GM12878 (cell line): ENCODE measurements around the gene TGFB1. TPM values are rescaled to one million over a fixed set of nuclear protein-coding genes. Genes with fewer than 3 reads are reported as not detected.

ENCODE experiments used
- ATAC-seq: fragments of 200-7000 bp; cut with Tn5 transposase; 3 replicates; pipeline ENCODE4 v1.9.1; 2020; ENCODE audit warnings: mild to moderate bottlenecking, moderate library complexity
- BruUV-seq: library from RNA; stranded (reverse); fragments of 400-500 nt; replicated peaks from 2 replicates; lab custom pipeline; 2021; lab: Mats Ljungman, UMichigan
- CTCF ChIA-PET: fragments of 300-600 bp; sonication (Branson Sonifier 250); formaldehyde crosslinking; extraction: SDS; loops from one replicate; lab custom pipeline; 2021; ENCODE audit warnings: inconsistent platforms; lab: Yijun Ruan, JAX
- POLR2A ChIA-PET: fragments of 350-600 bp; formaldehyde crosslinking; extraction: SDS; loops from one replicate; lab custom pipeline; 2021; ENCODE audit warnings: inconsistent platforms; lab: Charles Lee
- RAD21 ChIA-PET: fragments of 300-600 bp; sonication (Branson Sonifier 250); formaldehyde crosslinking; loops from one replicate; lab custom pipeline; 2023; ENCODE audit warnings: antibody characterized with exemption; ENCODE audit not compliant: unreplicated experiment; lab: Charles Lee
- SMC1A ChIA-PET: fragments of 300-600 bp; sonication (Branson Sonifier 250); formaldehyde crosslinking; loops from one replicate; lab custom pipeline; 2023; ENCODE audit not compliant: unreplicated experiment, uncharacterized antibody; lab: Charles Lee
- DNase-seq: peaks from one replicate; pipeline ENCODE4 v3.0.0-alpha.2; 2011; ENCODE audit warnings: low read depth, low spot score
- FAIRE-seq: peaks from 3 replicates; lab custom pipeline; 2011; peaks lifted over from hg19 to GRCh38; lab: Jason Lieb, UNC
- H2AFZ ChIP-seq: 2 replicates; pipeline ENCODE4 v1.6.0; 2011; ENCODE audit warnings: low read depth, low read length, control low read depth; ENCODE audit not compliant: control insufficient read depth
- H3K27ac ChIP-seq: 2 replicates; pipeline ENCODE4 v1.5.1; 2011; ENCODE audit warnings: control low read depth; ENCODE audit not compliant: control insufficient read depth, insufficient read depth
- H3K27me3 ChIP-seq, 2 experiments: replicated peaks in 1 of 2; 2 replicates each; pipeline versions ENCODE4 v1.6.0 to v1.6.1; 2011; ENCODE audit warnings: low read length in 1 of 2; ENCODE audit not compliant: control insufficient read depth in 2 of 2, insufficient read depth in 2 of 2
- H3K36me3 ChIP-seq, 2 experiments: 2 replicates each; pipeline ENCODE4 v1.5.1; 2011; ENCODE audit warnings: low read length in 1 of 2; ENCODE audit not compliant: control insufficient read depth in 2 of 2, insufficient read depth in 2 of 2
- H3K4me1 ChIP-seq: 2 replicates; pipeline ENCODE4 v1.6.1; 2011; ENCODE audit warnings: mild to moderate bottlenecking, low read length, moderate library complexity, mixed read lengths; ENCODE audit not compliant: control insufficient read depth, insufficient read depth
- H3K4me2 ChIP-seq: 2 replicates; pipeline ENCODE4 v1.6.0; 2011; ENCODE audit warnings: control low read depth; ENCODE audit not compliant: control insufficient read depth, insufficient read depth
- H3K4me3 ChIP-seq: fragments of 200-600 bp; sonication (generic); 2 replicates; pipeline ENCODE4 v1.5.1; 2016
- H3K79me2 ChIP-seq: 2 replicates; pipeline ENCODE4 v1.6.0; 2011; ENCODE audit warnings: low read length; ENCODE audit not compliant: control insufficient read depth, insufficient read depth
- H3K9ac ChIP-seq: 2 replicates; pipeline ENCODE4 v1.8.0; 2011; ENCODE audit warnings: low read length, control low read depth, mixed read lengths; ENCODE audit not compliant: control insufficient read depth, insufficient read depth
- H3K9me3 ChIP-seq: replicated peaks from 3 replicates; pipeline ENCODE4 v1.5.1; 2011; ENCODE audit warnings: mild to moderate bottlenecking, low read length; ENCODE audit not compliant: control insufficient read depth, insufficient read depth
- H4K20me1 ChIP-seq: 2 replicates; pipeline ENCODE4 v1.6.0; 2011; ENCODE audit not compliant: control insufficient read depth, insufficient read depth
- ATF7 ChIP-seq: fragments of 450-650 bp; IDR thresholded peaks from 2 replicates; pipeline ENCODE4 v1.6.1; 2016; ENCODE audit warnings: low read depth, mild to moderate bottlenecking
- CREM ChIP-seq: IDR thresholded peaks from 2 replicates; pipeline ENCODE4 v1.6.1; 2014; ENCODE audit warnings: antibody characterized with exemption, low read depth
- ETV6 ChIP-seq, 2 experiments: fragments of 450-650 bp in 1 of 2; IDR thresholded peaks in 1 of 2; conservative IDR thresholded peaks in 1 of 2; 2 replicates each; pipeline ENCODE4 v1.6.1; 2014; ENCODE audit warnings: antibody characterized with exemption in 1 of 2, borderline replicate concordance in 1 of 2, low read depth in 1 of 2, mild to moderate bottlenecking in 1 of 2, moderate library complexity in 1 of 2
- FOXM1 ChIP-seq: IDR thresholded peaks from 2 replicates; pipeline ENCODE4 v1.6.1; 2012; ENCODE audit warnings: low read depth, mild to moderate bottlenecking, inconsistent platforms, low read length, moderate library complexity
- IKZF1 ChIP-seq: fragments of 450-650 bp; conservative IDR thresholded peaks from 2 replicates; pipeline ENCODE4 v1.6.1; 2017; ENCODE audit warnings: antibody characterized with exemption, mild to moderate bottlenecking
- MYC ChIP-seq: IDR thresholded peaks from 2 replicates; pipeline ENCODE4 v1.6.1; 2011; ENCODE audit warnings: mild to moderate bottlenecking, low read length, moderate library complexity, inconsistent platforms; ENCODE audit not compliant: insufficient read depth, insufficient replicate concordance, insufficient read length, severe bottlenecking
- RUNX3 ChIP-seq: IDR thresholded peaks from 2 replicates; pipeline ENCODE4 v1.6.1; 2012; ENCODE audit warnings: low read length, inconsistent platforms
- SIX5 ChIP-seq: IDR thresholded peaks from 2 replicates; pipeline ENCODE4 v1.6.1; 2011; ENCODE audit warnings: mild to moderate bottlenecking, low read depth, low read length, moderate library complexity; ENCODE audit not compliant: severe bottlenecking
- SREBF1 ChIP-seq: IDR thresholded peaks from 2 replicates; pipeline ENCODE4 v1.6.1; 2012; ENCODE audit warnings: mild to moderate bottlenecking, low read length
- STAT1 ChIP-seq: fragments of 450-650 bp; conservative IDR thresholded peaks from 2 replicates; pipeline ENCODE4 v1.6.1; 2014; ENCODE audit warnings: antibody characterized with exemption, mild to moderate bottlenecking
- TAF1 ChIP-seq: IDR thresholded peaks from 2 replicates; pipeline ENCODE4 v1.6.1; 2011; ENCODE audit warnings: mild to moderate bottlenecking, low read depth, low read length, borderline replicate concordance
- ZBTB33 ChIP-seq: fragments of 450-650 bp; IDR thresholded peaks from 2 replicates; pipeline ENCODE4 v1.6.1; 2017; ENCODE audit warnings: mild to moderate bottlenecking
- ZNF384 ChIP-seq: IDR thresholded peaks from 2 replicates; pipeline ENCODE4 v1.6.1; 2012; ENCODE audit warnings: low read depth, mild to moderate bottlenecking, low read length, improper control_type of control experiment, borderline replicate concordance
- WGBS: methylation state at CpG from one replicate; pipeline ENCODE4 v1.1.6; 2016; ENCODE audit warnings: low lambda C conversion rate; ENCODE audit not compliant: insufficient replicate concordance, insufficient coverage; ENCODE audit errors: missing lambda C conversion rate; 5-methylcytosine and 5-hydroxymethylcytosine counted together
- in situ Hi-C: fragments of 300-500 bp; cut with MboI; formaldehyde crosslinking; loops from 9 replicates; pipeline ENCODE4 v1.14.3; 2018; ENCODE audit warnings: mixed read lengths
- intact Hi-C: fragments of 100-400 bp; cut with micrococcal nuclease; formaldehyde crosslinking; loops from one replicate; pipeline ENCODE4 v1.14.2; 2022; ENCODE audit not compliant: unreplicated experiment
- polyA plus RNA-seq, 11 experiments: library from polyadenylated mRNA; depleted of rRNA in 4 of 11; unstranded in 6 of 11; stranded (reverse) in 5 of 11; fragments of >200 nt; fragmentation: Nextera tagmentation in 4 of 11; fragmentation: Illumina TruSeq in 1 of 11; extraction: Ambion mirVana in 4 of 11; extraction: Trizol in 1 of 11; gene quantifications; 1 replicate in 1 of 11; 2 replicates in 10 of 11; pipeline versions ENCODE4 v1.2.1 to v1.2.3, GENCODE V29; 2011 to 2016; ENCODE audit warnings: inconsistent platforms in 2 of 11, missing spikeins in 2 of 11, low read depth in 1 of 11
- total RNA-seq, 4 experiments: library from RNA; depleted of rRNA in 3 of 4; stranded (reverse); fragments of >200 nt in 3 of 4; fragmentation: Illumina TruSeq in 1 of 4; extraction: Trizol in 1 of 4; gene quantifications; 2 replicates each; pipeline versions ENCODE4 v1.2.1 to v1.2.3, GENCODE V29; 2013 to 2021
- TF ChIP-seq, protein P1 (sequence below): IDR thresholded peaks from 2 replicates; pipeline ENCODE4 v1.6.1; 2011; ENCODE audit warnings: borderline replicate concordance, low read depth, mild to moderate bottlenecking, moderate library complexity, low read length; ENCODE audit not compliant: insufficient read depth, poor library complexity, severe bottlenecking
- TF ChIP-seq, protein P2 (sequence below): fragments of 450-650 bp; IDR thresholded peaks from 2 replicates; pipeline ENCODE4 v1.6.1; 2017; ENCODE audit warnings: mild to moderate bottlenecking, low read depth, inconsistent platforms; ENCODE audit not compliant: poor library complexity, severe bottlenecking
- TF ChIP-seq, protein P3 (sequence below): IDR thresholded peaks from 2 replicates; pipeline ENCODE4 v1.6.1; 2011; ENCODE audit warnings: mild to moderate bottlenecking, low read depth, low read length, moderate library complexity; ENCODE audit not compliant: insufficient replicate concordance

Gene TGFB1
- total and polyA plus RNA-seq, 10 of the 15 experiments (the other 5 are each of a cell fraction or from before 2014, with no cell fraction given): 0.23 to 120 (median 10.9) TPM

DNA sequence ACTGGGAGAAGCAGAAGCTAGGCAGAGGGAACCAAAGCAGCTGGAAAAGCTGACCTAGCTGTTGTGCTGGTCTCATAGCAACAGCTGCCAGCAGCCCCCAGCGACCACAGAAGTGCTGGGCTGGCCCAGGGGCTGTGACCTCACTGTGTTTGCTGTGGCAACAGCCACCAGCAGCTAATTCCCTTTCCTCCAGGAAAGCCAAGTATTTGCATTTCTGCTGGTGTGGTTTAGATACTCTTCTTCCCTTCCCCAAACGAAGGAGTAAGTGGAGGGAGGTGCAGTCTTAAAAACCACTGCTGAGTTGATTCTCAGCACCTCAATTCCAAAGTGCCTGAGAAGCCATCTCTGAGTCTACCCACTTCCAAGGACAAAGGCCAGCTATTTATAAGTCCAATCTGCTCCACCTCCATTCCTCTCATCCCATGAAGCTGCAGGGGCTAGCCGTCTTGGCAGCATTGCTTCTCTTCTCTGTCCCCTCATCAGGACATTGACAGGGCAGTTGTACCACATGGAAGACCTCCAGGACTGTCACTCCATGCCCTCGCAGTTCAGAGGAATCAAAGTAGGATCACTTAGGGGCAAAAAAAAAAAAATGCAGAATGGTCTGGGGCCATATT lies 55.3 kb downstream of the TGFB1 start:
- Histone ChIP-seq H3K27me3 (no peaks in the 10 kb centered on the region), H3K79me2 (peaks cover 10% of the 10 kb centered on the region), H3K9ac (peak overlapping the region; percentile 49), H3K9me3 (no peaks in the 10 kb centered on the region), H3K36me3 (peaks cover 51 to 56% of the 10 kb centered on the region in 2 experiments), H3K4me2 (peak overlapping the region; percentile 92), H3K27ac (peak overlapping the region; percentile 95), H2AFZ (no peak overlapping the region), H3K4me3 (peak overlapping the region; percentile 1; the same call in 1 of the 2 replicates), H3K4me1 (peaks cover 61% of the 10 kb centered on the region), H4K20me1 (no peaks in the 10 kb centered on the region)
- ChIA-PET SMC1A (interaction anchor here (0.6 to 4.1 kb wide), 8 partner anchors 9 to 889 kb away, joined by 3 to 36 read pairs (median 4); partner anchors contain the start of genes B9D2 and HNRNPUL1), CTCF (interaction anchor here (0.8 to 7.5 kb wide), 11 partner anchors 8 to 151 kb away, joined by 3 to 50 read pairs (median 4); partner anchors contain the start of genes B9D2 and HNRNPUL1), RAD21 (interaction anchor here (1.1 to 3.4 kb wide), 6 partner anchors 9 to 94 kb away, joined by 3 to 23 read pairs (median 5); no protein-coding TSS in a partner anchor), POLR2A (interaction anchor here (0.5 to 3.2 kb wide), 5 partner anchors 14 to 94 kb away, joined by 3 to 11 read pairs (median 4); partner anchors contain the start of gene HNRNPUL1)
- BruUV-seq: no TSS peak
- WGBS: 32% methylated on average over 4 of the region's 4 CpGs
- ATAC-seq: peak; percentile 55
- DNase-seq: no peak
- in situ Hi-C loops (no loop called here), intact Hi-C loops (no loop called here)
- no peak for FAIRE-seq
- TF ChIP-seq CREM (no peak), TAF1 (no peak), RUNX3 (peak; percentile 76), SREBF1 (no peak), ATF7 (no peak), ZNF384 (no peak), ZBTB33 (no peak), MYC (no peak), SIX5 (no peak), IKZF1 (peak; percentile 29; the same call in 1 of the 2 replicates), STAT1 (no peak), FOXM1 (0 out of 2 replicates have a peak, but pooled peaks have one; percentile 11), ETV6 (conservative IDR thresholded peaks at IDR 0.05 in 1 of 2, IDR thresholded peaks at IDR 0.05 in 1 of 2; ENCODE audit: borderline replicate concordance in 1 of 2, low read depth in 1 of 2) (no peak)
- TF ChIP-seq, protein P1, sequence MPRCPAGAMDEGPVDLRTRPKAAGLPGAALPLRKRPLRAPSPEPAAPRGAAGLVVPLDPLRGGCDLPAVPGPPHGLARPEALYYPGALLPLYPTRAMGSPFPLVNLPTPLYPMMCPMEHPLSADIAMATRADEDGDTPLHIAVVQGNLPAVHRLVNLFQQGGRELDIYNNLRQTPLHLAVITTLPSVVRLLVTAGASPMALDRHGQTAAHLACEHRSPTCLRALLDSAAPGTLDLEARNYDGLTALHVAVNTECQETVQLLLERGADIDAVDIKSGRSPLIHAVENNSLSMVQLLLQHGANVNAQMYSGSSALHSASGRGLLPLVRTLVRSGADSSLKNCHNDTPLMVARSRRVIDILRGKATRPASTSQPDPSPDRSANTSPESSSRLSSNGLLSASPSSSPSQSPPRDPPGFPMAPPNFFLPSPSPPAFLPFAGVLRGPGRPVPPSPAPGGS: no peak
- TF ChIP-seq, protein P2, sequence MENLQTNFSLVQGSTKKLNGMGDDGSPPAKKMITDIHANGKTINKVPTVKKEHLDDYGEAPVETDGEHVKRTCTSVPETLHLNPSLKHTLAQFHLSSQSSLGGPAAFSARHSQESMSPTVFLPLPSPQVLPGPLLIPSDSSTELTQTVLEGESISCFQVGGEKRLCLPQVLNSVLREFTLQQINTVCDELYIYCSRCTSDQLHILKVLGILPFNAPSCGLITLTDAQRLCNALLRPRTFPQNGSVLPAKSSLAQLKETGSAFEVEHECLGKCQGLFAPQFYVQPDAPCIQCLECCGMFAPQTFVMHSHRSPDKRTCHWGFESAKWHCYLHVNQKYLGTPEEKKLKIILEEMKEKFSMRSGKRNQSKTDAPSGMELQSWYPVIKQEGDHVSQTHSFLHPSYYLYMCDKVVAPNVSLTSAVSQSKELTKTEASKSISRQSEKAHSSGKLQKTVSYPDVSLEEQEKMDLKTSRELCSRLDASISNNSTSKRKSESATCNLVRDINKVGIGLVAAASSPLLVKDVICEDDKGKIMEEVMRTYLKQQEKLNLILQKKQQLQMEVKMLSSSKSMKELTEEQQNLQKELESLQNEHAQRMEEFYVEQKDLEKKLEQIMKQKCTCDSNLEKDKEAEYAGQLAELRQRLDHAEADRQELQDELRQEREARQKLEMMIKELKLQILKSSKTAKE: no peak
- TF ChIP-seq, protein P3, sequence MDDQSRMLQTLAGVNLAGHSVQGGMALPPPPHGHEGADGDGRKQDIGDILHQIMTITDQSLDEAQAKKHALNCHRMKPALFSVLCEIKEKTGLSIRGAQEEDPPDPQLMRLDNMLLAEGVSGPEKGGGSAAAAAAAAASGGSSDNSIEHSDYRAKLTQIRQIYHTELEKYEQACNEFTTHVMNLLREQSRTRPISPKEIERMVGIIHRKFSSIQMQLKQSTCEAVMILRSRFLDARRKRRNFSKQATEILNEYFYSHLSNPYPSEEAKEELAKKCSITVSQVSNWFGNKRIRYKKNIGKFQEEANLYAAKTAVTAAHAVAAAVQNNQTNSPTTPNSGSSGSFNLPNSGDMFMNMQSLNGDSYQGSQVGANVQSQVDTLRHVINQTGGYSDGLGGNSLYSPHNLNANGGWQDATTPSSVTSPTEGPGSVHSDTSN: no peak
